OCI-LY3 (cell line): ENCODE measurements around the gene VWA3B.
"Not testable (repeated sequence)": the region's sequence is repeated elsewhere in the genome, so short reads cannot be mapped to it uniquely, and the experiment has no call there.

Experiments used
- H2AFZ ChIP-seq: fragments of 200-600, 300-600 bp; shearing (Covaris generic); 2 replicates; pipeline ENCODE4 v1.6.0; 2014; ENCODE audit warnings: antibody characterized with exemption, low read depth, low read length
- H3K27ac ChIP-seq: fragments of 200-600, 300-600 bp; sonication (generic); 2 replicates; pipeline ENCODE4 v1.5.1; 2014; ENCODE audit warnings: mild to moderate bottlenecking, low read length, moderate library complexity, mixed read lengths
- H3K27me3 ChIP-seq: fragments of 200-600, 300-600 bp; sonication (generic); 2 replicates; pipeline ENCODE4 v1.6.1; 2014; ENCODE audit warnings: low read depth, low read length, mixed read lengths
- H3K36me3 ChIP-seq: fragments of 200-600, 300-600 bp; sonication (generic); replicated peaks from 2 replicates; pipeline ENCODE3; 2014; ENCODE audit warnings: low read depth, low read length, mixed read lengths
- H3K4me1 ChIP-seq: fragments of 300-600, 200-600 bp; sonication (generic); 2 replicates; pipeline ENCODE4 v1.6.1; 2014; ENCODE audit warnings: low read length, mixed read lengths
- H3K4me2 ChIP-seq: fragments of 200-600, 300-600 bp; sonication (generic); 2 replicates; pipeline ENCODE4 v1.6.1; 2014; ENCODE audit warnings: low read length, mixed read lengths
- H3K4me3 ChIP-seq: fragments of 300-600, 200-600 bp; sonication (generic); 2 replicates; pipeline ENCODE4 v1.5.1; 2014; ENCODE audit warnings: antibody characterized with exemption, mild to moderate bottlenecking, low read length, moderate library complexity
- H3K79me2 ChIP-seq: fragments of 300-600, 200-600 bp; shearing (Covaris generic); 2 replicates; pipeline ENCODE4 v1.6.1; 2014; ENCODE audit warnings: mild to moderate bottlenecking, low read length, mixed read lengths
- H3K9ac ChIP-seq: fragments of 300-600, 200-600 bp; shearing (Covaris generic); 2 replicates; pipeline ENCODE4 v1.6.0; 2014; ENCODE audit warnings: mild to moderate bottlenecking, low read length, moderate library complexity
- H3K9me3 ChIP-seq: fragments of 200-600, 300-600 bp; shearing (Covaris generic); 2 replicates; pipeline ENCODE4 v1.6.1; 2014; ENCODE audit warnings: low read length, mixed read lengths; ENCODE audit not compliant: insufficient read depth
- H4K20me1 ChIP-seq: fragments of 200-600, 300-600 bp; sonication (generic); 2 replicates; pipeline ENCODE4 v1.6.1; 2016; ENCODE audit warnings: low read length, mixed read lengths; ENCODE audit not compliant: insufficient read depth
- CTCF ChIP-seq: fragments of 200-600, 300-600 bp; sonication (generic); IDR thresholded peaks from 2 replicates; pipeline ENCODE4 v1.5.1; 2014; ENCODE audit warnings: antibody characterized with exemption, low read length, low read depth
- EZH2phosphoT487 ChIP-seq: fragments of 200-600 bp; shearing (Covaris generic); IDR thresholded peaks from 2 replicates; pipeline ENCODE4 v1.6.1; 2018; ENCODE audit warnings: antibody characterized with exemption, mixed run types, low read depth

Gene VWA3B

GRCh38 chr2:98298683-98299164, 211.8 kb downstream of the VWA3B start:
- H2AFZ ChIP-seq = no peak overlapping the region
- H4K20me1 ChIP-seq = no peaks in the 10 kb centered on the region
- H3K4me1 ChIP-seq = no peaks in the 10 kb centered on the region
- H3K27me3 ChIP-seq = peaks cover 24% of the 10 kb centered on the region
- no peaks in the 10 kb centered on the region for H3K36me3 ChIP-seq
- no peaks in the 10 kb centered on the region for H3K79me2 ChIP-seq
- no peak overlapping the region for H3K9ac ChIP-seq
- no peak overlapping the region for H3K27ac ChIP-seq
- no peak overlapping the region for H3K4me2 ChIP-seq
- no peak for TF ChIP-seq CTCF
- no peak for TF ChIP-seq EZH2phosphoT487
- H3K4me3 ChIP-seq = no peak overlapping the region
- H3K9me3 ChIP-seq = no peaks in the 10 kb centered on the region

- Histone ChIP-seq H3K79me2 (no peaks in the 10 kb centered on the region), H3K4me2 (no peak overlapping the region), H3K9me3 (no peaks in the 10 kb centered on the region), H3K9ac (no peak overlapping the region), H3K36me3 (no peaks in the 10 kb centered on the region), H3K4me1 (no peaks in the 10 kb centered on the region), H4K20me1 (no peaks in the 10 kb centered on the region), H2AFZ (no peak overlapping the region), H3K4me3 (no peak overlapping the region), H3K27ac (no peak overlapping the region), H3K27me3 (peaks cover 24% of the 10 kb centered on the region)
- TF ChIP-seq EZH2phosphoT487 (no peak), CTCF (no peak)
Measured at GRCh38 chr2:98299211-98299905, 212.4 kb downstream of the VWA3B start.

GRCh38 chr2:98300141-98300874, 213.3 kb downstream of the VWA3B start:
- Histone ChIP-seq H3K4me3 (no peak overlapping the region), H3K9me3 (no peaks in the 10 kb centered on the region), H3K27me3 (peaks cover 19% of the 10 kb centered on the region), H2AFZ (no peak overlapping the region), H3K79me2 (no peaks in the 10 kb centered on the region), H3K4me1 (no peaks in the 10 kb centered on the region), H4K20me1 (no peaks in the 10 kb centered on the region), H3K27ac (no peak overlapping the region), H3K9ac (no peak overlapping the region), H3K4me2 (no peak overlapping the region), H3K36me3 (no peaks in the 10 kb centered on the region)
- TF ChIP-seq EZH2phosphoT487 = no peak
- TF ChIP-seq CTCF = no peak

GRCh38 chr2:98301469-98301868, 214.5 kb downstream of the VWA3B start:
- Histone ChIP-seq H3K9ac (no peak overlapping the region), H3K79me2 (no peaks in the 10 kb centered on the region), H3K27me3 (peaks cover 15% of the 10 kb centered on the region), H3K4me1 (no peaks in the 10 kb centered on the region), H3K4me3 (no peak overlapping the region), H3K9me3 (no peaks in the 10 kb centered on the region), H3K27ac (no peak overlapping the region), H2AFZ (no peak overlapping the region), H3K36me3 (no peaks in the 10 kb centered on the region), H3K4me2 (no peak overlapping the region), H4K20me1 (no peaks in the 10 kb centered on the region)
- TF ChIP-seq EZH2phosphoT487 (no peak), CTCF (no peak)

- not testable (repeated sequence) for H3K36me3 ChIP-seq, H3K4me1 ChIP-seq, H3K9me3 ChIP-seq, H3K4me3 ChIP-seq, H4K20me1 ChIP-seq, H2AFZ ChIP-seq, H3K79me2 ChIP-seq, H3K4me2 ChIP-seq, H3K9ac ChIP-seq, H3K27ac ChIP-seq
- peaks cover 22% of the 10 kb centered on the region; the same call in 1 of the 2 replicates for H3K27me3 ChIP-seq
Measured at GRCh38 chr2:98307131-98307696, 220.2 kb downstream of the VWA3B start.
